Fibroblast of upper back skin (primary cell): ENCODE measurements around the gene FAM170B.

Experiments
- DNase-seq: peaks from one replicate; pipeline ENCODE4 v3.0.0-alpha.2; 2013

FAM170B gene

GRCh38 chr10:49118430-49119074 lies 15.3 kb downstream of the FAM170B start:
- peak; percentile 28 for DNase-seq

- no peak for DNase-seq
Measured at GRCh38 chr10:49117376-49118070, 16.3 kb downstream of the FAM170B start.

GRCh38 chr10:49116509-49117375 lies 17.1 kb downstream of the FAM170B start:
- no peak for DNase-seq

- no peak for DNase-seq
Measured at GRCh38 chr10:49115796-49116508, 17.9 kb downstream of the FAM170B start.

- peak; percentile 56 for DNase-seq
Measured at GRCh38 chr10:49115015-49115795, 18.6 kb downstream of the FAM170B start, which contains the start of gene VSTM4. Gene VSTM4 (minus strand): TSS chr10:49115522. CDS start chr10:49115485, 37 bp downstream.

- no peak for DNase-seq
Measured at GRCh38 chr10:49114718-49115014, 19.2 kb downstream of the FAM170B start.

GRCh38 chr10:49113741-49114141 lies 20.1 kb downstream of the FAM170B start:
- DNase-seq = no peak

GRCh38 chr10:49112851-49113250 lies 21.0 kb downstream of the FAM170B start:
- DNase-seq = no peak

GRCh38 chr10:49112098-49112497 lies 21.7 kb downstream of the FAM170B start:
- DNase-seq = no peak

- DNase-seq = no peak
Measured at GRCh38 chr10:49111320-49111698, 22.5 kb downstream of the FAM170B start.

GRCh38 chr10:49110684-49111319 lies 23.0 kb downstream of the FAM170B start:
- DNase-seq = no peak

- peak; percentile 92 for DNase-seq
Measured at GRCh38 chr10:49109669-49110340, 24.0 kb downstream of the FAM170B start.

- no peak for DNase-seq
Measured at GRCh38 chr10:49108656-49109055, 25.2 kb downstream of the FAM170B start.

GRCh38 chr10:49107887-49108267 lies 25.9 kb downstream of the FAM170B start:
- no peak for DNase-seq

- no peak for DNase-seq
Measured at GRCh38 chr10:49107111-49107886, 26.5 kb downstream of the FAM170B start.

GRCh38 chr10:49106451-49106850 lies 27.4 kb downstream of the FAM170B start:
- no peak for DNase-seq

- DNase-seq = no peak
Measured at GRCh38 chr10:49105076-49105475, 28.7 kb downstream of the FAM170B start.

- DNase-seq = no peak
Measured at GRCh38 chr10:49104323-49104722, 29.5 kb downstream of the FAM170B start.

- DNase-seq = no peak
Measured at GRCh38 chr10:49103761-49104160, 30.1 kb downstream of the FAM170B start.

- DNase-seq = no peak
Measured at GRCh38 chr10:49099046-49099445, 34.8 kb downstream of the FAM170B start.
